A549 (cell line): Measurements from ENCODE around the gene SNX30. TPM values are rescaled to one million over a fixed set of nuclear protein-coding genes. Genes with fewer than 3 reads are reported as not detected.

ENCODE experiments used
- ATAC-seq, 2 experiments: fragments of 200-7000 bp in 1 of 2; fragments of >200 bp in 1 of 2; cut with Nextera tagmentation in 1 of 2; cut with Tn5 transposase in 1 of 2; 3 replicates each; pipeline versions ENCODE4 v1.8.0 to v1.9.1; 2018 to 2020; ENCODE audit warnings: mild to moderate bottlenecking in 1 of 2, moderate library complexity in 1 of 2
- CTCF ChIA-PET: fragments of 300-600 bp; sonication (Branson Sonifier 250); formaldehyde crosslinking; extraction: SDS; loops from one replicate; lab custom pipeline; 2021; ENCODE audit warnings: antibody characterized with exemption, inconsistent platforms; lab: Yijun Ruan, JAX
- POLR2A ChIA-PET: fragments of 350-600 bp; formaldehyde crosslinking; extraction: SDS; loops from one replicate; lab custom pipeline; 2021; ENCODE audit warnings: antibody characterized with exemption, inconsistent platforms; lab: Yijun Ruan, JAX
- DNase-seq, 2 experiments: peaks; one replicate each; pipeline versions ENCODE4 v3.0.0 to v3.0.0-alpha.2; 2011 to 2016; ENCODE audit warnings: low read depth in 1 of 2, low spot score in 1 of 2
- FAIRE-seq: peaks from 2 replicates; lab custom pipeline; 2011; peaks lifted over from hg19 to GRCh38; lab: Jason Lieb, UNC
- H3K27ac ChIP-seq, 2 experiments: fragments of >200 bp; sonication (Bioruptor Twin); formaldehyde crosslinking; 3 replicates each; pipeline ENCODE4 v1.5.1; 2016 to 2017
- H3K4me1 ChIP-seq: fragments of >200 bp; sonication (Bioruptor Twin); formaldehyde crosslinking; 3 replicates; pipeline ENCODE4 v1.6.1; 2016
- H3K4me2 ChIP-seq: fragments of >200 bp; sonication (Bioruptor Twin); formaldehyde crosslinking; 3 replicates; pipeline ENCODE4 v1.6.1; 2016
- H3K4me3 ChIP-seq: fragments of >200 bp; sonication (Bioruptor Twin); formaldehyde crosslinking; 3 replicates; pipeline ENCODE4 v1.5.1; 2016
- H3K9me3 ChIP-seq: fragments of >200 bp; sonication (Bioruptor Twin); formaldehyde crosslinking; 3 replicates; pipeline ENCODE4 v1.6.1; 2016
- BCL3 ChIP-seq: fragments of >200 bp; sonication (Bioruptor Twin); formaldehyde crosslinking; IDR thresholded peaks from 3 replicates; pipeline ENCODE4 v1.6.1; 2016
- CBX8 ChIP-seq: fragments of 200-600 bp; sonication (generic); IDR thresholded peaks from 2 replicates; pipeline ENCODE4 v1.6.1; 2016
- CHD2 ChIP-seq: fragments of 150-350 bp; IDR thresholded peaks from 2 replicates; pipeline ENCODE4 v1.6.1; 2014; ENCODE audit warnings: low read length; ENCODE audit not compliant: partially characterized antibody
- EP300 ChIP-seq, 2 experiments: fragments of >200 bp; sonication (Bioruptor Twin); formaldehyde crosslinking; IDR thresholded peaks; 2 replicates in 1 of 2; 3 replicates in 1 of 2; pipeline ENCODE4 v1.6.1; 2016 to 2017
- ESRRA ChIP-seq: fragments of 150-350 bp; IDR thresholded peaks from 2 replicates; pipeline ENCODE4 v1.6.1; 2014; ENCODE audit warnings: mild to moderate bottlenecking, low read length, borderline replicate concordance
- FOSB ChIP-seq: fragments of 250-450 bp; sonication (Bioruptor Pico); IDR thresholded peaks from 2 replicates; pipeline ENCODE4 v1.5.0; 2020; ENCODE audit warnings: mild to moderate bottlenecking, moderate library complexity
- HMGXB4 ChIP-seq: fragments of 250-450 bp; sonication (Bioruptor Pico); IDR thresholded peaks from 2 replicates; pipeline ENCODE4 v1.5.0; 2021; ENCODE audit warnings: mild to moderate bottlenecking, moderate library complexity, borderline replicate concordance
- JUNB ChIP-seq: fragments of >200 bp; sonication (Bioruptor Twin); formaldehyde crosslinking; IDR thresholded peaks from 2 replicates; pipeline ENCODE4 v1.6.1; 2016
- KDM5A ChIP-seq: fragments of 200-600 bp; sonication (generic); IDR thresholded peaks from 2 replicates; pipeline ENCODE4 v1.6.1; 2016; ENCODE audit warnings: antibody characterized with exemption, mild to moderate bottlenecking
- MAFK ChIP-seq: fragments of 450-650 bp; IDR thresholded peaks from 2 replicates; pipeline ENCODE4 v1.6.1; 2014; ENCODE audit not compliant: partially characterized antibody
- MAZ ChIP-seq: fragments of 150-350 bp; IDR thresholded peaks from 2 replicates; pipeline ENCODE4 v1.6.1; 2014; ENCODE audit warnings: antibody characterized with exemption, low read depth, low read length, borderline replicate concordance
- NR3C1 ChIP-seq: fragments of >200 bp; sonication (Bioruptor Twin); formaldehyde crosslinking; IDR thresholded peaks from 3 replicates; pipeline ENCODE4 v1.6.1; 2017
- PBX3 ChIP-seq: IDR thresholded peaks from 2 replicates; pipeline ENCODE4 v1.6.1; 2012
- PHF8 ChIP-seq: fragments of 200-600 bp; sonication (generic); IDR thresholded peaks from 2 replicates; pipeline ENCODE4 v1.6.1; 2016; ENCODE audit warnings: low read depth, mild to moderate bottlenecking, antibody characterized with exemption, moderate library complexity, borderline replicate concordance
- POLR2A ChIP-seq: IDR thresholded peaks from 2 replicates; pipeline ENCODE4 v1.6.1; 2012; ENCODE audit warnings: mild to moderate bottlenecking, low read length
- RAD21 ChIP-seq, 2 experiments: fragments of >200 bp in 1 of 2; sonication (Bioruptor Twin) in 1 of 2; formaldehyde crosslinking in 1 of 2; IDR thresholded peaks in 1 of 2; conservative IDR thresholded peaks in 1 of 2; 2 replicates in 1 of 2; 3 replicates in 1 of 2; pipeline ENCODE4 v1.6.1; 2012 to 2018; ENCODE audit warnings: inconsistent platforms in 1 of 2
- RCOR1 ChIP-seq: fragments of 150-350 bp; IDR thresholded peaks from 2 replicates; pipeline ENCODE4 v1.6.1; 2014; ENCODE audit warnings: antibody characterized with exemption, low read length, low read depth
- SMC3 ChIP-seq: fragments of >200 bp; sonication (Bioruptor Twin); formaldehyde crosslinking; IDR thresholded peaks from 3 replicates; pipeline ENCODE4 v1.6.1; 2018; ENCODE audit warnings: inconsistent platforms
- SREBF2 ChIP-seq: fragments of 450-650 bp; IDR thresholded peaks from 2 replicates; pipeline ENCODE4 v1.6.1; 2014; ENCODE audit warnings: mild to moderate bottlenecking, moderate library complexity
- TFCP2L1 ChIP-seq: fragments of 250-450 bp; sonication (Bioruptor Pico); IDR thresholded peaks from 2 replicates; pipeline ENCODE4 v1.5.0; 2021; ENCODE audit warnings: mild to moderate bottlenecking
- USF2 ChIP-seq: fragments of 450-650 bp; IDR thresholded peaks from 2 replicates; pipeline ENCODE4 v1.6.1; 2014; ENCODE audit warnings: antibody characterized with exemption
- ZC3H11A ChIP-seq: fragments of 450-650 bp; IDR thresholded peaks from 2 replicates; pipeline ENCODE4 v1.6.1; 2014; ENCODE audit warnings: antibody characterized with exemption, mild to moderate bottlenecking
- ZFP36 ChIP-seq: fragments of 450-650 bp; IDR thresholded peaks from 2 replicates; pipeline ENCODE4 v1.6.1; 2014; ENCODE audit warnings: borderline replicate concordance; ENCODE audit not compliant: partially characterized antibody
- ZNF302 ChIP-seq: fragments of 250-450 bp; sonication (Bioruptor Pico); IDR thresholded peaks from 2 replicates; pipeline ENCODE4 v1.9.0; 2021; ENCODE audit warnings: inconsistent platforms, mild to moderate bottlenecking, moderate library complexity
- WGBS: methylation state at CpG from one replicate; pipeline ENCODE4 v1.1.6; 2017; ENCODE audit errors: missing lambda C conversion rate; 5-methylcytosine and 5-hydroxymethylcytosine counted together
- polyA plus RNA-seq, 4 experiments: library from polyadenylated mRNA; depleted of rRNA in 3 of 4; stranded (reverse); fragments of >200 nt; fragmentation: RNase III in 1 of 4; extraction: RNeasy Plus Mini Kit Qiagen cat#74134 plus additional on column Dnase treatment in 1 of 4; gene quantifications; 2 replicates in 3 of 4; 3 replicates in 1 of 4; pipeline ENCODE4 v1.2.3, GENCODE V29; 2011 to 2017

The SNX30 gene
- polyA plus RNA-seq, 2 of the 4 experiments (the other 2 are of a cell fraction): 3.1 to 3.6 TPM

- no peak for FAIRE-seq
- ChIA-PET CTCF (interaction anchor here (1.2 to 2.6 kb wide), 2 partner anchors 9 to 49 kb away, joined by 3 to 6 read pairs; no protein-coding TSS in a partner anchor), POLR2A (no interaction called here)
- H3K9me3 ChIP-seq: no peaks in the 10 kb centered on the region
- ATAC-seq: no peak
- H3K4me1 ChIP-seq: no peaks in the 10 kb centered on the region
- no peak for DNase-seq
- H3K4me3 ChIP-seq: no peak overlapping the region
- 67% methylated on average over 13 of the region's 13 CpGs for WGBS
- TF ChIP-seq CBX8 (no peak), PBX3 (no peak), BCL3 (no peak), TFCP2L1 (no peak), USF2 (no peak), ZC3H11A (no peak)
- H3K4me2 ChIP-seq: no peak overlapping the region
- no peak overlapping the region for H3K27ac ChIP-seq
Observed at GRCh38 chr9:112853882-112854585, 103.5 kb downstream of the SNX30 start.

GRCh38 chr9:112854657-112855056 lies 104.1 kb downstream of the SNX30 start:
- DNase-seq: no peak
- no peak overlapping the region for H3K4me3 ChIP-seq
- H3K4me2 ChIP-seq: no peak overlapping the region
- ATAC-seq: no peak
- no peak overlapping the region for H3K27ac ChIP-seq
- CTCF ChIA-PET: interaction anchor here (0.9 to 2.6 kb wide), 4 partner anchors 9 to 48 kb away, joined by 3 to 11 read pairs (median 5); no protein-coding TSS in a partner anchor
- TF ChIP-seq EP300 (IDR thresholded peaks at IDR 0.05) (no peak), SREBF2 (no peak), POLR2A (no peak), NR3C1 (no peak), HMGXB4 (CRISPR knock-in tag) (no peak), ZFP36 (no peak), RCOR1 (no peak), FOSB (CRISPR knock-in tag) (no peak), SMC3 (no peak), JUNB (no peak), ESRRA (no peak), CHD2 (no peak), RAD21 (conservative IDR thresholded peaks at IDR 0.05 in 1 of 2, IDR thresholded peaks at IDR 0.05 in 1 of 2) (no peak), MAFK (no peak), MAZ (no peak), KDM5A (no peak), PHF8 (no peak), ZNF302 (CRISPR knock-in tag) (no peak)
- no peaks in the 10 kb centered on the region for H3K9me3 ChIP-seq
- POLR2A ChIA-PET: no interaction called here
- no peaks in the 10 kb centered on the region for H3K4me1 ChIP-seq
- FAIRE-seq: no peak
- WGBS: 79% methylated on average over 9 of the region's 10 CpGs
